Measurements from ENCODE around the gene RELL1. TPM values are rescaled to one million over a fixed set of nuclear protein-coding genes. Genes with fewer than 3 reads are reported as not detected.

Gene RELL1, protein sequence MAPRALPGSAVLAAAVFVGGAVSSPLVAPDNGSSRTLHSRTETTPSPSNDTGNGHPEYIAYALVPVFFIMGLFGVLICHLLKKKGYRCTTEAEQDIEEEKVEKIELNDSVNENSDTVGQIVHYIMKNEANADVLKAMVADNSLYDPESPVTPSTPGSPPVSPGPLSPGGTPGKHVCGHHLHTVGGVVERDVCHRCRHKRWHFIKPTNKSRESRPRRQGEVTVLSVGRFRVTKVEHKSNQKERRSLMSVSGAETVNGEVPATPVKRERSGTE
- 40.9 and 45.9 TPM in 2 replicates for total RNA-seq (2014; rRNA removed; shearing (Covaris generic))

DNA sequence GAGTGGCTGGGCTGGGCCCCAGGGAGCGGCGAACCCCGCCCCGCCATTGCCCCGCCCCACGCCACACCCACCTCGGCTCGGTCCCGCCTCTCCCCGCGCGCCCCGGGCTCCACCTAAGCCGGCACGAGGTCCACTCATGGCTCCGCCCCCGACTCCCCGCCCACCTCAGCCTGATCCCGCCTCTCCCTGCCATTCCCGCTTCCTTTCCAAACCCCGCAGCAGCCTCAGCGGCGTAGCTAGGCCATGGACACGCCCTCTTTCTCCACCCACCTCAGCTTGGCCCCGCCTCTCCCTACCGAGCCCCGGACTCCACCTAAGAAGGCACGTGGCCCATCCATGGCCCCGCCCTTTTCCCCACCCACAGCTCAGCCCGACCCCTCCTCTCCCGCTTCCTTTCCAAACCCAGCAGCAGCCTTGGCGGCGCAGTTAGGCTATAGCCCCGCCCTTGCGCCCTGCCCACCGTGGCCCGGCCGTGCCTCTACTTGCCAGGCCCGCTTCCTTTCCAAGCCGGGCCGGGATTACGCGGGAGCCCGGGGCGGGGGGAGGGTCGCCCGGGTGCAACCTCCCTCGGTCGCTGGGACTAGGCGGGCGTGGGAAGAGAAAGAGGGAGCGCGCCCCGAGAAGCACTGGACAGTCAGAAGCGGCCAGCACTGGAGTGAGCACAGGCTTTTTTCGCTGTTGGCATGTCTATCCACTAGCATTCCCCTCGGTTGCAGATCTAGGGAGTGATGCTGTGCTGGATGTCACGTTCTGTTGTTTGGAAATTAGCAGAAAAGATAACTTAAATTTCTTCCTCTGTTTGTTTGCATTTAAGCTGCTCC is at the start of gene RELL1:
Gene RELL1, minus strand, starts transcription at position 4 of the 821 bp plus-strand sequence. CDS start 89 bp downstream, outside the sequence.
- DNase-seq (ENCODE audit: low read depth), result peak; percentile 100

DNA sequence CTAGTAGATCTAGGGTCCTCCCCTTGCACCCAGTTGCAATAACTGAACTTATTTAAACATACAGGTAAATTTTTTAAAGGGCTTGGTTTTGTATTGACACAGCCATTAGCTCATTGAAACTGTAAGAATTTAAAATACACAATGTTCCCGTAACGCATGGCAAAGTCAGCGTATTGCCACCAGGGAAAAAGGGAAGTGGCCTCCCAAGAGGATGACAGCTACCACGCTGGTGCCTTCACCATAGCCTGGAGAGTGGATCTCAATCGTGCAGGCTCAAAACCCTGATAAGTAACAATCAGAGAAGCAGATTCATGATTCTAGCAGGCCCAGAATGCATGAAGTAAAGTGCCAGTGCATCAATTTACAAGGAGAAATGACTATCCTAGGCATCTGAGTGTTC is 49.4 kb upstream of the RELL1 start:
- no peak for DNase-seq (ENCODE audit: low read depth)

DNA sequence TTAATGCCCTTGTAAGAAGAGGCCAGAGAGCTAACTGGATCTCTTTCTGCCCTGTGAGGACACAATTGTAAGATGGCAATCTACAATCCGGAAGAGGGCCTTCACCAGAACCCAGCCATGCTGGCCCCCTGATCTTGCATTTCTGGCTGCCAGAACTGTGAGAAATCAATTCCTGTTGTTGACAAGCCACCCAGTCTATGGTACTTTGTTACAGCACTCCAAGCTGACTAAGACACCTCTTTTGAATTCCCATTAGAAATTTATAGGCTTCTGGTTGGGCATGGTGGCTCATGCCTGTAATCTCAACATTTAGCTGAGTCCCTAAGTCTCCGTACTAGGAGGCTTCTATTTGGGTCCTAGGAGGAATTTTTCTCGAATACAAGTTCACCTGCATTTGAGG is 48.8 kb upstream of the RELL1 start:
- no peak for DNase-seq (ENCODE audit: low read depth)

DNA sequence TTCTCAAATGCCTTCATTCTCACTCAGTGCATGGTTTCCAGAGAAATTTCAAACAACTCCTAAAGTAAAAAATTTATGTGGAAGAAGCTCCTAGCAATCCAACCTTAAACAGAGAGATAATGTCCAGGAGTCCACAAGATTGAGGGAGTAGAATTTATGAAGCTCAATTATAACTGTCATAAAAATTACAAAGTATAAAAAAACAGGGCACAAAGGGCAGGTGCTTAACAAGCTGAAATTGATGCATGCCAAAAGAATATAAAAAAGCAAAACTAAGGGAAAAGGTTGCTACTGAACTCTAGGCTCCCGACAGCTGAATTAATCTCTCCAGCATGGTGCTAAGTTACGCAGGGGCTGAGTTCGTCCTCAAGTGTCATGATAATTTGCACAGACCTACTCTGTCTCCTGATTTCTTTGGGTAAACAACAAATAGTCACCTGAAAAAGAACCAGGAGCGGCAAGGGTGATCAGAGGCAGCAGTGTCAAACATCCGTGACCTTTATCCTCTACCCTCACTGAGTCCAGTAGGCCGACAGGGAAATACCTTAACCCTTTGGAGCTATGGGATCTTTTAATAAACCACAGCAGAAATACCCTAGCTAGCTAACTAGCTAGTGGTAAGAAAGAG is 47.2 kb upstream of the RELL1 start:
- no peak for DNase-seq (ENCODE audit: low read depth)

DNA sequence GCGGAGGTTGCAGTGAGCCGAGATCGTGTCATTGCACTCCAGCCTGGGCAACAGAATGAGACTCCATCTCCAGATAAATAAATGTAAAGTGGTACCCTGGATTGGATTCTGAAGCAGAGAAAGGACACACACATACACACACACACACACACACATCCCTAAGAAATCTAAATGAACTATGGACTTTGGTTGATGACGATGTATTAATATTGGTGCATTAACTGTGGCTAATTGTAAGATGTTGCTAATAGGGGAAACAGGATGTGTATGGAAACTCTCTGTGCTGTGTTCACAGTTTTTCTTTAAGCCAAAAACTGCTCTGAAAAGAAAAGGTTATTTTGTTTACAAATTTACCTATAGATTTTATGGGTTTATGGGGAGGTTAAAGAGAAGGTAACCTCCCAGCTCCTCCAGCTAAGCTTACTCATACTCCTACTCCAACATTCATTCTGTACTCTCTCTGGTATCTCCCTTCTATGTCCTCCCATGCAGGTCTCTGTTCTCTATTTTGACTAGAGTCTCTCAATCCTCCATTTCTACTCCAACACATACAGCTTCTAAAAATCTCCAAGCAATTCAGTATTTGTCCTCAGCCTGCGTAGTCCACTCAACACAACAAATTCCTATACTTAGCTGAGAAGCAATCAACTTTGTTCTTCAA is 46.5 kb upstream of the RELL1 start:
- DNase-seq (ENCODE audit: low read depth), result no peak

DNA sequence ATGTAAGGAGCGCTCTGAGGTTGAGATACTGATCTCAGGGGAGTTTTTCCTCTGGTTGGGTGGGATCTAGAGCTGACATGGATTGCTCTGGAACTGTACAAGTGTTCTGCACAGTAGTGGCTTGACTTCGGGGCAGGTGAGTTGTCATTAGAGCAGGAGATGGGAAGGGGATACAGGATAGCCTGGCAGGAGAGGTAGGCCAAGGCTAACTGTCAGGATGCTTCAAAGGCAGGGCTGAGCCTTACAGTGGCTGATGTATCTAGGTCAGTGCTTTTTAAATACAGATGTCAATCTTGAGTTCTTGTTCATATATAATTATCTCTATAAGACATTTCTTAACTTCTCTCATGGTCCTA is 43.5 kb upstream of the RELL1 start:
- DNase-seq (ENCODE audit: low read depth), result no peak

DNA sequence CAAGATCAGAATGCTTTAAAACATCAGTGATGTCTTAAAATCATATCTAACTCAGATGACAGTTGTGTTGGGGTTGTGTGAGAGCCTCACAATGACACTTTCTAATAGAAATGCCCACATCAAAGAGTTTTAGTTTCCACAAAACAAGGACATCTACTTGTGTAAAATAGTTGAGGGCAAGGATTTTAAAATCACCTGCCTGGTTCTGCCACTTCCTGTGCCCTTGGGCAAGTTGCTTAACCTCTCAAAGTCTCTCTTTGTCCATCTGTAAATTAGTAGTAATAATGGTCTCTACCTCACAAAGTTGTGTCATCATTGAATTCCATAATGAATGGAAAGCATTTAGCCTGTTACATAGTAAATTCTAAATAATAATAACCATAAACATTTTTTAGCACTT is 41.9 kb upstream of the RELL1 start:
- DNase-seq (ENCODE audit: low read depth), result no peak

DNA sequence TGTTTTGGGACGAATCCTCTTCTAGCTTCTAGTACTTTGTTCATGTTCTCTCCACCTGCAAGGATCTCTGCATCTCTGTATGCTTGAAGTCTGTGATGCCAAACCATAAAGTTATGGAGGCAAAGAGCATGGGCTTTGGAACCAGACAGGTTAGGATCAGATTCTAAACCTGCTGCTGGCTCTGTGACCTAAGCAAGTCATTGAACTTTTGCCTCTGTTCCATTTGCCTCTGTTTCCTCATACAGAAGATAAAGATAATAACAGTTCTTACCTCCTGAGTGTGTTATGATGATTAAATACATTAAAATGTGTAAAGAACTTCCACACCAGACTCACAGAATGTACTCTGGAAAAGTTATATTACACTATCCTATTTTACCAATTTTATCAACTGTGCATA is 41.5 kb upstream of the RELL1 start:
- DNase-seq (ENCODE audit: low read depth), result no peak

DNA sequence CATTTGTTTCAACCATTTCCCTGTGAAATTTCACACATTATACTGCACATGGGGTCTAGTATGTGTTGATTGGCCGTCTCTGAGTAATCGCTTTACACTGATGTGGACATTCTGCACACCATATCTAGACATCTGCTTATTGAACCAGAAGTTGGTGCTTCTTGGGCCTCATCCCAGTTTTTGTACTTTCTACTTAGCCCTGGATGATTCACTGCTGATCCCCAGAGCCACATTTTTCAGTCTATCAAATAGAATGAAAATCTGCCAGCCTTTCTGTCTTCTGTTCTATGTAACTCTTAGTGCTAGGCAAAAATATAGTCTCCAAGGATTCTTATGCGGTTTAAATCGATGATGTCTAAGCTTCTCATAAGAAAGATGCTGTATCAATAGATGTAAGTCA is 40.5 kb upstream of the RELL1 start:
- DNase-seq (ENCODE audit: low read depth), result peak; percentile 43

DNA sequence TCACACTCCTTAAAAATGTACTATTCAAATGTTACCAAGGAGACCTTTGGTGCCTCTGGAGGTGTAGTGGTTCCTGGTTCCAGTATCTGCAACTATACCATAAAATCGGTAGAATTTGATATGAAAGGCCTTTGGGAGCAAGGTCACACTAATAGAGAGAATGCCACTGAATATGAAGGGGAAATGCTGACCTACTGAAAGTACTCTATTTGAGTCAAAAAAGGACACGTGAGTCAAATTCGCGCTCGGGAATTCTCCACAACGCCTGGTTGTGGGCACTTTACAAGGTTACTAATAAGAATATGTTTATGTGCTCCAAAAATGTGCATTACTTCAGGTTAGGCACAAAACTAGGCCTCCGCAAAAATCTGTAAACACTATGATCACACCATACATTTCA is 39.5 kb upstream of the RELL1 start:
- no peak for DNase-seq (ENCODE audit: low read depth)

DNA sequence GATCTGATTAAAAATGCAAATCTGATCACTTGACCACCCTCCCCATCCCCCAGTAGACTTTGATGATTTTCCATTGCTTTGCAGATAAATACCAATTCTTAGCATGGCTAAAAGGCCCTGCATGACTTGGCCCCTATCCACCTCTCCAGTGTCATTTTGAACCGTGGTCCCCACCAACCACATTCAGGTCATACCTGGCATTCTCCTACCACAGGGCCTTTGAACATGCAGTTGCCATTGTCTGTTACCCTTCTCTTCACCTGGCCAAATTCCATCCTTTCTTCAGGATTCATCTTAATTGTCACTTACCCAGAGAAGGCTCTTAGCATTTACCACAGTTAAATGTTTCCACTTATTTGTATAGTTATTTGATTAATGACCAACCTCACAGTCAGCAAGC is 36.9 kb upstream of the RELL1 start:
- DNase-seq (ENCODE audit: low read depth), result no peak

DNA sequence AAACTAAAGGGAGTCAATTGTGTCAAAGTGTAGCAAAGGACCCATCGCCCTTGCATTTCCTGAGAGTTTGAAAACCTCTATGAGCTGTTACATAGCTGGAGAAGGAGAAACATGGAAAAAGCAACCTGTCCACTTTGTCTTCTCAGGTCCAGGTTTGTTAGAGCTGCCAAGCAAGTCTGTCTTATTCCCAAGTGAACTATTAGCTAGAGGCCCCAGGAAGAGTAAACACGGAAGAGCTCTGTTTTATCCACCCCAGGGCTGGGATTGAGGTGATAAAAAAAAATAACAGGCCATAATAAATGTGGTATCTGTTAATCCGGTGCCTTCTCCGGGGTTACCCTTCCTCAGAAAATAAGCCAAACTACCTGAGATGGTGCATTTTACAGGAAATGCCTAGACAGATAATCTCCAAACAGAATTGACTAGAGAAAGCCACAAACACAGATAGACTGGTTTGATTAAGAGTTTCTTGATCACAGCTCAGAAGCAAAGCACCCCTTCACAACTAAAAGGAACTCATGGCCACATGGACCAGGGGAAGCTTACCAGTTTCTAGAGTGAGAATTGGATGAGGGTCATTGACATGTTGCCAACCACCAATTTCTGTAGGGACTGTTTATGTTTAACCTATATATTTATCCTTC is 35.9 kb upstream of the RELL1 start:
- no peak for DNase-seq (ENCODE audit: low read depth)

DNA sequence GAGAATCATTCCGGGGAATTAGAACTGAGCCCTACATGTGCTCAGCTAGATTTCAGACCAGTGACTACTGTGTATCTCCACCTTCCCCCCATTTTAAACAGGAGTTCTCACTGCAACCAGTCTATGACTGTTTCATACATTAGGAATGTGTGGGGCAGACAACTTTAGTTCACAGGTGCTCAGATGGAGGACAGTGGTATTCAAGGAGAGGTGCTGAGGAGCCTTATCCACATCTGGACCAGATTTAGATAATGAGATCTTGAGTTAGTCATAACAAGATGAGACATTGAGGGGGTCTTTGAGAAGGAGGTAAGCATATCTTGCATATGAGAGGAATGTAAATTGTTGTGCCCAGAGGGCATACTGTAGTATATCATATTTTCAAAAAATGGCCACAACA is 32.8 kb upstream of the RELL1 start:
- peak; percentile 44 for DNase-seq (ENCODE audit: low read depth)

DNA sequence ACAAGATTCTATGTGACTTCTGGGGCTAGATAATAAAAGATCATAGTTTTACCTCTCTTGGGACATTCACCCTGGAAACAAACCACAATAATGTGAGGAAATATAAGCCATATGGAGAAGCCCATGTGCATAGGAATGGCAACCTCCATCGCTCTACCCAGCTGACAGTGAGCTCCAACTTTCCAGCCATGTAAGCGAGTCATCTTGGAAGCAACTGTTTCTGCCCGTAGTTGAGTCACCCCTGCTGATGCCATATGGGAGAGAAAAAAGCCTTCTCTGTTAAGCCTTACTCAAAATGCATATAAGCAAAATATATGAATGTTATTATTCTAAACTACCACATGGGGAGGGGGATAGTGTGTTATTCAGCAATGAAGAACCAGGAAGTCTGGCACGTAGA is 31.4 kb upstream of the RELL1 start:
- DNase-seq (ENCODE audit: low read depth), result peak; percentile 71

DNA sequence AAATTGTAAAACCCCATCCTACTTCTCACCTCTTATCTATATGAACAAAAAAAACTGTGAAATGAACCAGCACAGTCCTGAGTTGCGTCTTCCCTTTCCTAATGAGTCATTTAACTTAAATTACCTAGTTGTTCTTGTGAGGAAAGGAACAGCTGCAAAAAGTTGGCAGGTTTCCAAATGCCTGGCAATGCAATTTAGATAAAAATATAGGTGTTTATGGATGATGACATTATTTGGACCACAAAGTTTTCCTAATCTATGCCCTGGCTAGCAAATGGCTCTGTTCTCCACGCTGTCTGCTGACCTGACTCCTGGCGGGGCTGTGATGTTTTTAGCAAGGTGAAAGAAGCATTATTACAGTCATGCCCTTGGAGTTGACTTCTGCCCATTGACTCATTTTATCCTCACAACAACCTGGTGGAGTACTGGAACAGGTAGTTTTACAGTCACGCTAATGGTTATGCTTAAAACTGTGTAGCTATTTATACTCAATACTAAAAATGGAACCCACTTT is 29.8 kb upstream of the RELL1 start:
- peak; percentile 59 for DNase-seq (ENCODE audit: low read depth)

DNA sequence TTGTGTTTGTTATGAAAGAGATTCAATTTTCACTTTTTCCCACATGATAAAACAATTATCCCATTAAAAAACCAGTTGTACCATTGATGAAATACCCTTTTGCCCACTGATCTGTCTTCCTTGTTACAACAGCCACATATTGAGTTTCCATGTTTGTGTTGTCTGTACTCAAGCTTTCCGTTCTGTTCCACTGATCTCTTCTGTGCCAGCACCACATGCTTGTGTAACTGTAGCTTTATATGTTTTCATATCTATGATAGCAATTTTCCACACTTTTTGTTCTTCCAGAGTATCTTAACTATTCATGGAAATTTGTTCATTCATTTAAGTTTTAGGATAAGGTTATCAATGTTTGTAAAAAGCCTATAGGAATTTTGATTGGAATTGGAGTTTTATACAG is 24.3 kb upstream of the RELL1 start:
- no peak for DNase-seq (ENCODE audit: low read depth)

DNA sequence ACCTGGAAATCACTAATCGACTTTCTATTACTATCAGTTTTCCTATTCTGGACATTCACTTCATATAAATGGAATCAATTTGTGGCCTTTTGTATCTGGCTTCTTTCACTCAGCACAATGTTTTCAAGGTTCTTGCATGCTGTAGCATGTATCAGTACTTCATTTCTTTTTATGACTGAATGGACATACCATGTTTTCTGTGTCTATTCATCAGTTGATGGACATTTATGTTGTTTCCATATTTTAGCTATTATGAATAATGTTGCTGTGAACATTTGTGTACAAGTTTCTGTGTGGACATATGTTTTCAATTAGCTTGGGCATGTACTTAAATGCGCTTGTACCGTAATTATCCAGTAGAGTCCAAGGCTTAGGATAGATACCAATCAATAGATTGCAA is 19.9 kb upstream of the RELL1 start:
- no peak for DNase-seq (ENCODE audit: low read depth)

DNA sequence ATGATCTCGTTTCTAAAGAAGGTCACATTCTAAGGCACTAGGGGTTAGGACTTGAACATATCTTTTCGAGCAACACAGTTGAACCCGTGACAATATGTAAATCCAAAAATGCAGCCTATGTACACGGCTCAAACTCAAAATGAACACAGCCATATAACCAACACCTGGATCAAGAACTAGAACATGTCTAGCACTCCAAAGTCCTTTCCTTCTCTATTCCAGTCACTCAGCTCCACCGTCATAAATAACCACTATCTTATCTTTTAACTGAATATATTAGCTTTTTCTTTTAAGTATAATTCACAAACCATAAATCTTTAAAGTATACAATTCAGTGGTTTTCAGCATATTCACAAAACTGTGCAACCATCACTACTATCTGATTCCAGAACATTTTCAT is 19.4 kb upstream of the RELL1 start:
- DNase-seq (ENCODE audit: low read depth), result no peak

DNA sequence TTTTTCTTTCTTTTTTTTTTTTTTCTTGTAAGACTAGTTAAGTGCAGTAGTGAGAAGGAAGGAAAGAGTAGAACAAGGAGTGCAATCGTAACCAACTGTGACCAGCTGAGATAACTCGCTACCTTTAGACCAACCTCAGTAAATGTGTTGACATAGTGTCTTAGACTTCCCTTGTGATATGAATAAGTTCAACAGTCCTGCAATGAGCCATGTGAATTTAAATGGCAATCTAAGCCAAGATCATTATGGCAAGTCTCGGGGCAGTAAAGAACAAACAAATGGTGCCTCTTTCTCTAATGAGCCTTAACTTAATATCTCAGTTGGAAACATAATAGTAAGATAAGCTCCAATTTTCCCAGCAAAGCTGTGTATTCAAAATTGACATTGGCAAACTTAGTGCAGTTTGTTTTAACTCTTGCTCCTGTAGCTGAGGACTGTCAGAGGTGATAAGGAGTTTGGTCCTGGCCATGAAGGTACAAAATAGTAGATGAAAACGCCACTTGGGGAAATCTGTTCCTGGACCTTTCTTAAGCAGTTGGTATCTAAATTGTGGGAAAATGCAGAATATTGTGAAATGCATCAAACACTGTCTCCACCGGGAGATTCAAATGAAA is 13.8 kb upstream of the RELL1 start:
- no peak for DNase-seq (ENCODE audit: low read depth)

DNA sequence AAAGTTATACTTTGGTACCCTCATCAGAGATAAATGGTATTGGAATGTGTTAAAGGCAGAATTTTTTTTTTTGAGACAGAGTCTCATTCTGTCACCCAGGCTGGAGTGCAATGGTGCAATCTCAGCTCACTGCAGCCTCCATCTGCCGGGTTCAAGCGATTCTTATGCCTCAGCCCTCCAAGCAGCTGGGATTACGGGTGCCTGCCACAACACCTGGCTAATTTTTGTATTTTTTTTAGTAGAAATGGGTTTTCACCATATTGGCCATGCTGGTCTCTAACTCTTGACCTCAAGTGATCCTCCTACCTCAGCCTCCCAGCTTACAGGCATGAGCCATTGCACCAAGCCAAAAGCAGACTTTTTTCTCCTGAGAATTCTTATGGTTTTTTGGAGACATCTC is 11.4 kb upstream of the RELL1 start:
- DNase-seq (ENCODE audit: low read depth), result no peak

DNA sequence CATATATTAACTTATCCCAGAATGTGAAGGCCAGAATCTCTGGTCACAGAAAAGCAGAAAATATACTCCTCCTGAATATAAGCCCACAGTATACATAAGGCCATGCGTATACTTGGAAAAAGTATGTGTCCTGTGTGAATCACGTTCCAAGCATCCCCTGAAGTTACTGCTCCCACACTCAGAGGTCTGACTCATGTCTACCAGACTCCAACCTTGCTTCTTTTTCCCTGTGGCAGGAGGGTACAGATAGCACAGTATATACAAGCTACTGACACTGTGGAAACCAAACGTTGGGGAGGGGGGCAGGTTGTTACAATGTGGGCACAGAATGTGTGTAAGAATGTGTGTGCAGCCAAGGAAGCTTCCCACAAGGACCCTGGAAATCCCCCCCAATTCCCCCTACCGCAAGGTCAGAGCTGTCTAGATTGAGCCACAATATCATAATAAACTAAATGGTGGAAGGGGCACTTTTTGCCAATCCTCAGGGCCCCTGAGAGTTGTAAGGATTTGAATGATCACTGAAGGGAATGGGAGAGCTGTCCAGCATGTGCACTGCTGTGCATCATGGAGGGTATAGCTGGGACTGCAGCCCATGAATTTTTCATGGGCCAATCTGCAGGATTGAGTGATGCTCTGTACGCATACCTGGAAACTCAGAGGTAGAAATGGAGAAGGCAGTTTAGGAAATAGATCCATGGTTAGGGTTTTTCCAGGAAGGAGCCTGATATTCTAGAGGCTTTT is 7.4 kb upstream of the RELL1 start:
- DNase-seq (ENCODE audit: low read depth), result peak; percentile 90

Measured in Daoy (cell line).